ENCODE results near the gene BNIP3.

The BNIP3 gene

GRCh38 chr10:131961777-131962662 is 19.7 kb downstream of the BNIP3 start:
- H3K27ac ChIP-seq (ENCODE audit: low read length), result no peak overlapping the region
- ATAC-seq (ENCODE audit: insufficient read depth, low read depth) (no peak), DNase-seq (no peak)
- H4K20me1 ChIP-seq (ENCODE audit: insufficient read depth, low read length), result peaks cover 9% of the 10 kb centered on the region
- peaks cover 23% of the 10 kb centered on the region for H3K36me3 ChIP-seq (ENCODE audit: insufficient read depth, low read length)
- no peaks in the 10 kb centered on the region for H3K79me2 ChIP-seq (ENCODE audit: insufficient read depth, low read length)
- no peaks in the 10 kb centered on the region for H3K27me3 ChIP-seq (ENCODE audit: insufficient read depth, low read length, poor library complexity)
- H3K4me1 ChIP-seq (ENCODE audit: insufficient read depth, low read length), result no peaks in the 10 kb centered on the region
- H3K9me3 ChIP-seq (ENCODE audit: insufficient read depth, low read length, severe bottlenecking), result no peaks in the 10 kb centered on the region
- no peak overlapping the region for H2AFZ ChIP-seq (ENCODE audit: low read depth, low read length)
- no peak for TF ChIP-seq EZH2 (IDR thresholded peaks at IDR 0.05; ENCODE audit: borderline replicate concordance, low read depth, low read length, severe bottlenecking)
- no peak for TF ChIP-seq CTCF (IDR thresholded peaks at IDR 0.05; ENCODE audit: borderline replicate concordance, extremely low read depth, low read length, poor library complexity, severe bottlenecking)
- H3K4me2 ChIP-seq (ENCODE audit: insufficient read depth, low read length), result no peak overlapping the region
- H3K9ac ChIP-seq (ENCODE audit: low read depth, low read length), result no peak overlapping the region
- H3K4me3 ChIP-seq (ENCODE audit: low read depth in 1 of 2, low read length in 2 of 2), result no peak overlapping the region

DNA sequence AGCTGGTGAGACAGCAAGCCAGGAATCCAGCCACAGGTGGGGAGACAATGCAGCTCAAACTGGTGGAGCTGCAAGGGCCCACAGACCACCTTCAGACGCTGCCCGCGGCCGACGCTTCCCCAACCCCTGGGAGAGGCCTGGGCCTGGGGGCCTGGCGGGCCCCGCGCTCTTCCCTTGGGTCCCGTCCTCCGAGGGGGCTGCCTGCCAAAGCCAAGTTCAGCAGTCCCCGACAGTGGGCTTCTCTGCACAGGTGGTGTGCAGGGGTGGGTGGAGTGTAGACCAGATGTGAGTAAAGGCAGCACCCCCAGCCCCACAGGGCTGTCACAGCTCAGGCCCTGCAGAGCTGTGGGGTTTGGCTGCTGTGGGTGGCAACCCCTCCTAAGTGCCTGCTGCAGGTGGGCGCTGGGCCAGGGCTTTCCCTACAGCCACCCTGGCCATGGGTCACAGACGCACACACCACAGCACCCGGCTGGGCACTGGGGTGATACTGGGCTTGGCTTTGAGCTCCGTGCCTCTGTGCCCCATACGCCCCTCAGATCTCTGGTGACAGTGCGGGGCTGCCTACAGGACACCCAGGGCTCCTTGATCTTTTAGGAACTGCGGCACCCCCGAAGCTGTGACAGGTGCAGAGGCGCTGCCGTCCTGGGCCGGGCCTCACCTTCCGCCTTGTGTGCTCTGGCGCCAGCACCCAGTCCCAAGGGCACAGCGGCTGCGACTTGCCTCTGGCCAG is 20.5 kb downstream of the BNIP3 start:
- no peak for TF ChIP-seq CTCF (IDR thresholded peaks at IDR 0.05; ENCODE audit: borderline replicate concordance, extremely low read depth, low read length, poor library complexity, severe bottlenecking)
- no peak for TF ChIP-seq EZH2 (IDR thresholded peaks at IDR 0.05; ENCODE audit: borderline replicate concordance, low read depth, low read length, severe bottlenecking)
- no peaks in the 10 kb centered on the region for H3K27me3 ChIP-seq (ENCODE audit: insufficient read depth, low read length, poor library complexity)
- H3K4me2 ChIP-seq (ENCODE audit: insufficient read depth, low read length), result no peak overlapping the region

GRCh38 chr10:131960631-131961046 is 21.1 kb downstream of the BNIP3 start:
- Histone ChIP-seq H3K9ac (ENCODE audit: low read depth, low read length) (no peak overlapping the region), H3K27me3 (ENCODE audit: insufficient read depth, low read length, poor library complexity) (no peaks in the 10 kb centered on the region), H3K4me2 (ENCODE audit: insufficient read depth, low read length) (no peak overlapping the region), H4K20me1 (ENCODE audit: insufficient read depth, low read length) (peaks cover 14% of the 10 kb centered on the region), H3K4me1 (ENCODE audit: insufficient read depth, low read length) (no peaks in the 10 kb centered on the region), H3K4me3 (ENCODE audit: low read depth in 1 of 2, low read length in 2 of 2) (no peak overlapping the region), H3K9me3 (ENCODE audit: insufficient read depth, low read length, severe bottlenecking) (no peaks in the 10 kb centered on the region), H3K36me3 (ENCODE audit: insufficient read depth, low read length) (peaks cover 37% of the 10 kb centered on the region), H3K79me2 (ENCODE audit: insufficient read depth, low read length) (no peaks in the 10 kb centered on the region), H3K27ac (ENCODE audit: low read length) (no peak overlapping the region), H2AFZ (ENCODE audit: low read depth, low read length) (no peak overlapping the region)
- ATAC-seq (ENCODE audit: insufficient read depth, low read depth), result no peak
- DNase-seq, result no peak
- TF ChIP-seq CTCF (IDR thresholded peaks at IDR 0.05; ENCODE audit: borderline replicate concordance, extremely low read depth, low read length, poor library complexity, severe bottlenecking), result no peak
- TF ChIP-seq EZH2 (IDR thresholded peaks at IDR 0.05; ENCODE audit: borderline replicate concordance, low read depth, low read length, severe bottlenecking), result no peak

More for the DNA sequence above, 20.5 kb downstream of the BNIP3 start:
- Histone ChIP-seq H3K36me3 (ENCODE audit: insufficient read depth, low read length) (peaks cover 31% of the 10 kb centered on the region), H3K9me3 (ENCODE audit: insufficient read depth, low read length, severe bottlenecking) (no peaks in the 10 kb centered on the region), H3K27ac (ENCODE audit: low read length) (no peak overlapping the region), H3K9ac (ENCODE audit: low read depth, low read length) (no peak overlapping the region), H3K4me1 (ENCODE audit: insufficient read depth, low read length) (no peaks in the 10 kb centered on the region), H2AFZ (ENCODE audit: low read depth, low read length) (no peak overlapping the region), H3K4me3 (ENCODE audit: low read depth in 1 of 2, low read length in 2 of 2) (no peak overlapping the region), H4K20me1 (ENCODE audit: insufficient read depth, low read length) (peaks cover 10% of the 10 kb centered on the region), H3K79me2 (ENCODE audit: insufficient read depth, low read length) (no peaks in the 10 kb centered on the region)
- DNase-seq (no peak), ATAC-seq (ENCODE audit: insufficient read depth, low read depth) (peak; percentile 31; the same call in 2 of the 3 replicates)
